ENCODE results near the gene CCDC88A. TPM values are rescaled to one million over a fixed set of nuclear protein-coding genes. Genes with fewer than 3 reads are reported as not detected.
A peak's percentile ranks its signal among the peaks of the same experiment; 100 is the strongest.

CCDC88A gene
- total RNA-seq, 1 donor from 2014 or later: 15.8 TPM

GRCh38 chr2:55430211-55430975, 10.7 kb upstream of the CCDC88A start:
- DNase-seq (no peak), ATAC-seq (no peak)
- intact Hi-C loops (cut with micrococcal nuclease): no loop called here

- intact Hi-C loops (cut with micrococcal nuclease): no loop called here
- ATAC-seq (no peak), DNase-seq (no peak)
Observed at GRCh38 chr2:55428258-55428657, 8.6 kb upstream of the CCDC88A start.

GRCh38 chr2:55425431-55425831, 5.8 kb upstream of the CCDC88A start:
- intact Hi-C loops (cut with micrococcal nuclease): no loop called here
- DNase-seq (no peak), ATAC-seq (peak; percentile 47)

GRCh38 chr2:55422876-55423665, 3.4 kb upstream of the CCDC88A start:
- no peak for ATAC-seq
- no peak for DNase-seq
- intact Hi-C loops (cut with micrococcal nuclease): no loop called here

GRCh38 chr2:55421326-55421725, 1.7 kb upstream of the CCDC88A start:
- DNase-seq (no peak), ATAC-seq (no peak)
- intact Hi-C loops (cut with micrococcal nuclease): no loop called here

- ATAC-seq (no peak), DNase-seq (no peak)
- intact Hi-C loops (cut with micrococcal nuclease): no loop called here
Observed at GRCh38 chr2:55420871-55421270, 1.2 kb upstream of the CCDC88A start.

GRCh38 chr2:55420439-55420725, 726 bp upstream of the CCDC88A start:
- intact Hi-C loops (cut with micrococcal nuclease): no loop called here
- DNase-seq: no peak
- no peak for ATAC-seq

GRCh38 chr2:55419233-55419678, 400 bp downstream of the CCDC88A start:
- intact Hi-C loops (cut with micrococcal nuclease): no loop called here
- peak; percentile 17 for ATAC-seq
- no peak for DNase-seq

- intact Hi-C loops (cut with micrococcal nuclease): no loop called here
- DNase-seq (no peak), ATAC-seq (no peak)
Observed at GRCh38 chr2:55418512-55419232, 984 bp downstream of the CCDC88A start.

- no peak for ATAC-seq
- intact Hi-C loops (cut with micrococcal nuclease): no loop called here
- no peak for DNase-seq
Observed at GRCh38 chr2:55418072-55418471, 1.6 kb downstream of the CCDC88A start.

GRCh38 chr2:55416786-55417568, 2.7 kb downstream of the CCDC88A start:
- ATAC-seq (no peak), DNase-seq (no peak)
- intact Hi-C loops (cut with micrococcal nuclease): no loop called here

GRCh38 chr2:55415300-55415699, 4.4 kb downstream of the CCDC88A start:
- ATAC-seq (no peak), DNase-seq (no peak)
- intact Hi-C loops (cut with micrococcal nuclease): no loop called here

- ATAC-seq: no peak
- DNase-seq: no peak
- intact Hi-C loops (cut with micrococcal nuclease): no loop called here
Observed at GRCh38 chr2:55408918-55409868, 10.5 kb downstream of the CCDC88A start.

GRCh38 chr2:55408098-55408882, 11.4 kb downstream of the CCDC88A start:
- ATAC-seq (no peak), DNase-seq (no peak)
- intact Hi-C loops (cut with micrococcal nuclease): no loop called here

GRCh38 chr2:55405116-55405515, 14.5 kb downstream of the CCDC88A start:
- no peak for DNase-seq
- intact Hi-C loops (cut with micrococcal nuclease): no loop called here
- ATAC-seq: no peak

- intact Hi-C loops (cut with micrococcal nuclease): no loop called here
- no peak for DNase-seq
- no peak for ATAC-seq
Observed at GRCh38 chr2:55403256-55403998, 16.2 kb downstream of the CCDC88A start.

- intact Hi-C loops (cut with micrococcal nuclease): no loop called here
- DNase-seq: no peak
- no peak for ATAC-seq
Observed at GRCh38 chr2:55401124-55401523, 18.5 kb downstream of the CCDC88A start.

All from left ventricle myocardium superior (tissue), 1 donor.